ENCODE measurements around the gene QSOX2. TPM values are rescaled to one million over a fixed set of nuclear protein-coding genes. Genes with fewer than 3 reads are reported as not detected.

Gene QSOX2
- total RNA-seq, 1 experiment from 2014 or later, result 40.0 TPM

DNA sequence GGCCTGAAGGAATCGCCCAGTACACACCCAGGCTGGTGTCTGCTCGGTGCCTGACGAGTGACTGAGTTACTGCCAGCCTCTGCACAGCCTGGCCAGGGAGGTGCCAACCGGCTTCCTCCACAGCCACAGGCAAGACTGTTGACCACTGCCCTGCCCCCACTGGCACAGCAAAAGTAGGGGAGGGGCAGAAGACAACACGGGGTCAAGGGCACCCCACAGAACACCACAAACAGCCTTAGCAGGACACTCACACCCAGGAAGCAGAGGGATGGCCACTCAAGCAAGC, 40.0 kb downstream of the QSOX2 start:
- POLR2A ChIA-PET, result no interaction called here
- Histone ChIP-seq H3K36me3 (ENCODE audit: control insufficient read depth, insufficient read depth, low read length) (no peaks in the 10 kb centered on the region), H3K4me3 (ENCODE audit: low read depth in 2 of 2, low read length in 2 of 2) (no peak overlapping the region), H3K27ac (ENCODE audit: low read length) (no peak overlapping the region), H3K4me1 (ENCODE audit: control insufficient read depth, insufficient read depth, low read length) (peaks cover 2% of the 10 kb centered on the region; the same call in 1 of the 2 replicates), H3K9me3 (ENCODE audit: control insufficient read depth, insufficient read depth, low read depth, low read length) (no peaks in the 10 kb centered on the region), H3K27me3 (ENCODE audit: control insufficient read depth, insufficient read depth, low read length) (no peaks in the 10 kb centered on the region)
- DNase-seq (ENCODE audit: low read depth, low spot score) (no peak), ATAC-seq (no peak)
- in situ Hi-C loops (cut with HindIII; ENCODE audit: low pct_unique_long_range_greater_than_20kb, low sequenced_read_pairs), result no loop called here
- intact Hi-C loops (cut with micrococcal nuclease; ENCODE audit: unreplicated experiment), result no loop called here
- no TSS peak for BruUV-seq (replicated peaks)
- CTCF ChIA-PET, result no interaction called here
- TF ChIP-seq SIN3A (IDR thresholded peaks at IDR 0.05; ENCODE audit: borderline replicate concordance, insufficient read depth, low read depth, low read length) (no peak), TCF7L2 (IDR thresholded peaks at IDR 0.05; ENCODE audit: low read depth, low read length) (no peak), POLR2AphosphoS5 (IDR thresholded peaks at IDR 0.05; ENCODE audit: low read depth, low read length) (no peak)
- TF ChIP-seq, protein P1, sequence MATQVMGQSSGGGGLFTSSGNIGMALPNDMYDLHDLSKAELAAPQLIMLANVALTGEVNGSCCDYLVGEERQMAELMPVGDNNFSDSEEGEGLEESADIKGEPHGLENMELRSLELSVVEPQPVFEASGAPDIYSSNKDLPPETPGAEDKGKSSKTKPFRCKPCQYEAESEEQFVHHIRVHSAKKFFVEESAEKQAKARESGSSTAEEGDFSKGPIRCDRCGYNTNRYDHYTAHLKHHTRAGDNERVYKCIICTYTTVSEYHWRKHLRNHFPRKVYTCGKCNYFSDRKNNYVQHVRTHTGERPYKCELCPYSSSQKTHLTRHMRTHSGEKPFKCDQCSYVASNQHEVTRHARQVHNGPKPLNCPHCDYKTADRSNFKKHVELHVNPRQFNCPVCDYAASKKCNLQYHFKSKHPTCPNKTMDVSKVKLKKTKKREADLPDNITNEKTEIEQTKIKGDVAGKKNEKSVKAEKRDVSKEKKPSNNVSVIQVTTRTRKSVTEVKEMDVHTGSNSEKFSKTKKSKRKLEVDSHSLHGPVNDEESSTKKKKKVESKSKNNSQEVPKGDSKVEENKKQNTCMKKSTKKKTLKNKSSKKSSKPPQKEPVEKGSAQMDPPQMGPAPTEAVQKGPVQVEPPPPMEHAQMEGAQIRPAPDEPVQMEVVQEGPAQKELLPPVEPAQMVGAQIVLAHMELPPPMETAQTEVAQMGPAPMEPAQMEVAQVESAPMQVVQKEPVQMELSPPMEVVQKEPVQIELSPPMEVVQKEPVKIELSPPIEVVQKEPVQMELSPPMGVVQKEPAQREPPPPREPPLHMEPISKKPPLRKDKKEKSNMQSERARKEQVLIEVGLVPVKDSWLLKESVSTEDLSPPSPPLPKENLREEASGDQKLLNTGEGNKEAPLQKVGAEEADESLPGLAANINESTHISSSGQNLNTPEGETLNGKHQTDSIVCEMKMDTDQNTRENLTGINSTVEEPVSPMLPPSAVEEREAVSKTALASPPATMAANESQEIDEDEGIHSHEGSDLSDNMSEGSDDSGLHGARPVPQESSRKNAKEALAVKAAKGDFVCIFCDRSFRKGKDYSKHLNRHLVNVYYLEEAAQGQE (IDR thresholded peaks at IDR 0.05; ENCODE audit: insufficient read depth in 1 of 2, low read depth in 2 of 2, low read length in 1 of 2), result no peak
- TF ChIP-seq, protein P2, sequence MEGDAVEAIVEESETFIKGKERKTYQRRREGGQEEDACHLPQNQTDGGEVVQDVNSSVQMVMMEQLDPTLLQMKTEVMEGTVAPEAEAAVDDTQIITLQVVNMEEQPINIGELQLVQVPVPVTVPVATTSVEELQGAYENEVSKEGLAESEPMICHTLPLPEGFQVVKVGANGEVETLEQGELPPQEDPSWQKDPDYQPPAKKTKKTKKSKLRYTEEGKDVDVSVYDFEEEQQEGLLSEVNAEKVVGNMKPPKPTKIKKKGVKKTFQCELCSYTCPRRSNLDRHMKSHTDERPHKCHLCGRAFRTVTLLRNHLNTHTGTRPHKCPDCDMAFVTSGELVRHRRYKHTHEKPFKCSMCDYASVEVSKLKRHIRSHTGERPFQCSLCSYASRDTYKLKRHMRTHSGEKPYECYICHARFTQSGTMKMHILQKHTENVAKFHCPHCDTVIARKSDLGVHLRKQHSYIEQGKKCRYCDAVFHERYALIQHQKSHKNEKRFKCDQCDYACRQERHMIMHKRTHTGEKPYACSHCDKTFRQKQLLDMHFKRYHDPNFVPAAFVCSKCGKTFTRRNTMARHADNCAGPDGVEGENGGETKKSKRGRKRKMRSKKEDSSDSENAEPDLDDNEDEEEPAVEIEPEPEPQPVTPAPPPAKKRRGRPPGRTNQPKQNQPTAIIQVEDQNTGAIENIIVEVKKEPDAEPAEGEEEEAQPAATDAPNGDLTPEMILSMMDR (IDR thresholded peaks at IDR 0.05), result no peak

DNA sequence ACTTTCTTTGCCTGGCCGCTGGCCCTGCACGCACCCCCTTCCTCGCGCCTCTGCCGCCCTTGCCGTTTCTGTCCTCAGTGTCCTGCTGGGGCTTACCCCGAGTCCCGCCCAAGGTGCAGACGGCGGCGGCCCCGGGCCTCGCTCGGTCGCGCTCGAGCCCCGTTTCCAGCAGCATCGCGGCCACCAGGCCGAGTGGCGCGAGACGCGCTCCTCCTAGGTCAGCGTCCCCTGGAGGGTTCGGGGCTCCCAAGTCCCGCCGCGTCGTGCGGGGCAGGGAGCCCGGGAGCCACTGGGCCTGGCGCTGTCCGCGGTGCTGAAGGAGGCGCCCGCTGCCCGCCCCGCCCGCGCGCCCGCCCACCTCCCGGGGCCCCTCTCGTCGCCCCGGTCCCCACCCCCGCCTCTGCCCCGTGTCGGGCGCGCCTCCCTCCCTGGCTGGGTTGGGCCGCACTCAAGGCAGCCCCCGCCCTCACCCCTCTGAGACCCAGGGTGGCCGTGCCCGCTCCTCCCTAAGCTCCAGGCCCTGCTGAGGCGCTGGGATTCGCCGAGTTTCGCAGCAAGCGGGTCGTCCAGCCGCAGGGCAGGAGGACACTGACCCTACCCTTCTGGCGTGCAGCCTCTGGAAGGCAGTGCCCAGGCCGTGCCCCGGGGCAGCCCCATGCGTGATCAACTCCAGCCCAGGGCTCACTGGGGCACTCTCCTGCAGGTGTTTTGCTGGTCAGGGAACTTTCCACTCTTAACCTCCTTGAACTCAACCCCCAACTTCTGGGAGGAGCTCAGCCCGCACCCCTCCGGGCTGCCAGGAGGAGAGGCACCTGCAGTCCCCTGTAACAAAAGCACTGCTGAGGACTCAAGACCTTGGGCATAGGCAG, 40.5 kb downstream of the QSOX2 start, which contains the start of gene LHX3:
Gene LHX3 (minus strand): TSS at position 291 of the 869 bp plus-strand sequence. CDS start 116 bp downstream, at position 175.
- ATAC-seq (no peak), DNase-seq (ENCODE audit: low read depth, low spot score) (no peak)
- Histone ChIP-seq H3K27me3 (ENCODE audit: control insufficient read depth, insufficient read depth, low read length) (no peaks in the 10 kb centered on the region), H3K9me3 (ENCODE audit: control insufficient read depth, insufficient read depth, low read depth, low read length) (no peaks in the 10 kb centered on the region), H3K36me3 (ENCODE audit: control insufficient read depth, insufficient read depth, low read length) (no peaks in the 10 kb centered on the region), H3K27ac (ENCODE audit: low read length) (no peak within 1 kb of the TSS), H3K4me1 (ENCODE audit: control insufficient read depth, insufficient read depth, low read length) (peaks cover 2% of the 10 kb centered on the region; the same call in 1 of the 2 replicates), H3K4me3 (ENCODE audit: low read depth in 2 of 2, low read length in 2 of 2) (no peak within 1 kb of the TSS)
- in situ Hi-C loops (cut with HindIII; ENCODE audit: low pct_unique_long_range_greater_than_20kb, low sequenced_read_pairs) (no loop called here), intact Hi-C loops (cut with micrococcal nuclease; ENCODE audit: unreplicated experiment) (no loop called here)
- POLR2A ChIA-PET, result no interaction called here
- BruUV-seq (replicated peaks), result no TSS peak
- CTCF ChIA-PET, result no interaction called here
- no peak for TF ChIP-seq SIN3A (IDR thresholded peaks at IDR 0.05; ENCODE audit: borderline replicate concordance, insufficient read depth, low read depth, low read length)
- TF ChIP-seq, protein P1 (IDR thresholded peaks at IDR 0.05; ENCODE audit: insufficient read depth in 1 of 2, low read depth in 2 of 2, low read length in 1 of 2), result peak; percentile 73 to 91

Data from Panc1 (cell line).